DND-41 (cell line): Measurements from ENCODE around the gene SETD3.

ENCODE experiments used
- ATAC-seq: fragments of 200-7000 bp; cut with Tn5 transposase; 3 replicates; pipeline ENCODE4 v1.9.1; 2021; ENCODE audit warnings: low read depth; ENCODE audit not compliant: insufficient read depth
- DNase-seq: peaks from one replicate; pipeline ENCODE4 v3.0.0-alpha.2; 2020
- H2AFZ ChIP-seq: 2 replicates; pipeline ENCODE4 v1.6.0; 2012; ENCODE audit warnings: low read depth, low read length
- H3K27ac ChIP-seq: 2 replicates; pipeline ENCODE4 v1.5.1; 2012; ENCODE audit warnings: low read length, inconsistent platforms
- H3K27me3 ChIP-seq: fragments of 200-600 bp; sonication (generic); 2 replicates; pipeline ENCODE4 v1.6.0; 2012; ENCODE audit warnings: low read length, mild to moderate bottlenecking, inconsistent platforms; ENCODE audit not compliant: insufficient read depth, poor library complexity
- H3K36me3 ChIP-seq: 2 replicates; pipeline ENCODE4 v1.5.1; 2012; ENCODE audit warnings: low read length, inconsistent platforms; ENCODE audit not compliant: insufficient read depth
- H3K4me1 ChIP-seq: 2 replicates; pipeline ENCODE4 v1.5.1; 2012; ENCODE audit warnings: mild to moderate bottlenecking, low read length; ENCODE audit not compliant: insufficient read depth
- H3K4me2 ChIP-seq: 2 replicates; pipeline ENCODE4 v1.6.0; 2012; ENCODE audit warnings: mild to moderate bottlenecking, moderate library complexity, low read length, inconsistent platforms; ENCODE audit not compliant: insufficient read depth
- H3K4me3 ChIP-seq, 2 experiments: fragments of 200-600 bp in 1 of 2; shearing (Covaris generic) in 1 of 2; 2 replicates each; pipeline ENCODE4 v1.5.1; 2012 to 2016; ENCODE audit warnings: inconsistent platforms in 2 of 2, low read length in 2 of 2, mild to moderate bottlenecking in 2 of 2, low read depth in 1 of 2, moderate library complexity in 1 of 2
- H3K79me2 ChIP-seq: 2 replicates; pipeline ENCODE4 v1.6.0; 2012; ENCODE audit warnings: low read length, inconsistent platforms; ENCODE audit not compliant: insufficient read depth
- H3K9ac ChIP-seq: 2 replicates; pipeline ENCODE4 v1.6.0; 2012; ENCODE audit warnings: low read depth, mild to moderate bottlenecking, inconsistent platforms, low read length, moderate library complexity
- H3K9me3 ChIP-seq: 2 replicates; pipeline ENCODE4 v1.5.1; 2012; ENCODE audit warnings: low read length, moderate library complexity, mild to moderate bottlenecking, inconsistent platforms; ENCODE audit not compliant: insufficient read depth, severe bottlenecking
- H4K20me1 ChIP-seq: 2 replicates; pipeline ENCODE4 v1.6.0; 2012; ENCODE audit warnings: low read length; ENCODE audit not compliant: insufficient read depth
- CTCF ChIP-seq: IDR thresholded peaks from 2 replicates; pipeline ENCODE4 v1.5.1; 2012; ENCODE audit warnings: borderline replicate concordance, low read length, moderate library complexity, mild to moderate bottlenecking; ENCODE audit not compliant: poor library complexity, severe bottlenecking; ENCODE audit errors: extremely low read depth
- EZH2 ChIP-seq: IDR thresholded peaks from 3 replicates; pipeline ENCODE4 v1.6.1; 2012; ENCODE audit warnings: borderline replicate concordance, low read depth, mild to moderate bottlenecking, moderate library complexity, low read length, inconsistent platforms; ENCODE audit not compliant: severe bottlenecking

Gene SETD3

GRCh38 chr14:99410019-99410418, 70.6 kb downstream of the SETD3 start:
- H3K4me2 ChIP-seq = no peak overlapping the region
- no peak overlapping the region for H2AFZ ChIP-seq
- no peak for TF ChIP-seq CTCF
- no peak for TF ChIP-seq EZH2
- ATAC-seq (no peak), DNase-seq (no peak)
- no peaks in the 10 kb centered on the region for H3K27me3 ChIP-seq
- no peak overlapping the region for H3K27ac ChIP-seq
- no peaks in the 10 kb centered on the region for H3K4me1 ChIP-seq
- peaks cover 7% of the 10 kb centered on the region; the same call in 1 of the 2 replicates for H4K20me1 ChIP-seq
- H3K79me2 ChIP-seq = peaks cover 10% of the 10 kb centered on the region; the same call in 1 of the 2 replicates
- H3K36me3 ChIP-seq = peaks cover 84% of the 10 kb centered on the region
- no peak overlapping the region for H3K4me3 ChIP-seq
- H3K9me3 ChIP-seq = no peaks in the 10 kb centered on the region
- no peak overlapping the region for H3K9ac ChIP-seq

- H3K27ac ChIP-seq = no peak overlapping the region
- H3K36me3 ChIP-seq = peaks cover 87% of the 10 kb centered on the region
- no peak overlapping the region for H3K9ac ChIP-seq
- H4K20me1 ChIP-seq = peaks cover 7% of the 10 kb centered on the region; the same call in 1 of the 2 replicates
- ATAC-seq (no peak), DNase-seq (no peak)
- no peak for TF ChIP-seq EZH2
- 0 out of 2 replicates have a peak, but pooled peaks cover under 1% of the 10 kb centered on the region for H3K79me2 ChIP-seq
- H3K4me1 ChIP-seq = no peaks in the 10 kb centered on the region
- no peaks in the 10 kb centered on the region for H3K9me3 ChIP-seq
- no peaks in the 10 kb centered on the region for H3K27me3 ChIP-seq
- no peak overlapping the region for H3K4me3 ChIP-seq
- no peak overlapping the region for H3K4me2 ChIP-seq
- no peak overlapping the region for H2AFZ ChIP-seq
Measured at GRCh38 chr14:99408971-99409289, 71.7 kb downstream of the SETD3 start.

- Histone ChIP-seq H3K27me3 (no peaks in the 10 kb centered on the region), H3K4me3 (no peak overlapping the region), H3K4me1 (no peaks in the 10 kb centered on the region), H3K79me2 (no peaks in the 10 kb centered on the region), H4K20me1 (peaks cover 7% of the 10 kb centered on the region; the same call in 1 of the 2 replicates), H3K36me3 (peaks cover 82% of the 10 kb centered on the region), H3K27ac (no peak overlapping the region), H3K9ac (no peak overlapping the region), H3K9me3 (no peaks in the 10 kb centered on the region), H2AFZ (no peak overlapping the region), H3K4me2 (no peak overlapping the region)
- no peak for TF ChIP-seq EZH2
- no peak for TF ChIP-seq CTCF
- no peak for ATAC-seq
- DNase-seq = no peak
Measured at GRCh38 chr14:99408286-99408970, 72.2 kb downstream of the SETD3 start.

- H3K4me3 ChIP-seq = no peak overlapping the region
- no peaks in the 10 kb centered on the region for H3K4me1 ChIP-seq
- DNase-seq = no peak
- H4K20me1 ChIP-seq = peaks cover 7% of the 10 kb centered on the region; the same call in 1 of the 2 replicates
- no peak overlapping the region for H2AFZ ChIP-seq
- H3K9me3 ChIP-seq = no peaks in the 10 kb centered on the region
- ATAC-seq = no peak
- H3K36me3 ChIP-seq = peaks cover 82% of the 10 kb centered on the region
- H3K27me3 ChIP-seq = no peaks in the 10 kb centered on the region
- H3K79me2 ChIP-seq = no peaks in the 10 kb centered on the region
- no peak overlapping the region for H3K27ac ChIP-seq
- H3K4me2 ChIP-seq = no peak overlapping the region
- TF ChIP-seq CTCF (no peak), EZH2 (no peak)
- H3K9ac ChIP-seq = no peak overlapping the region
Measured at GRCh38 chr14:99407416-99407815, 73.2 kb downstream of the SETD3 start.
